COLO829 (cell line): Measurements from ENCODE around the gene ZIC5.

Experiments used
- DNase-seq: peaks from one replicate; pipeline ENCODE4 v3.0.0; 2012; ENCODE audit warnings: low spot score

Gene ZIC5

GRCh38 chr13:99930925-99931324 is 40.6 kb downstream of the ZIC5 start:
- DNase-seq = no peak

DNA sequence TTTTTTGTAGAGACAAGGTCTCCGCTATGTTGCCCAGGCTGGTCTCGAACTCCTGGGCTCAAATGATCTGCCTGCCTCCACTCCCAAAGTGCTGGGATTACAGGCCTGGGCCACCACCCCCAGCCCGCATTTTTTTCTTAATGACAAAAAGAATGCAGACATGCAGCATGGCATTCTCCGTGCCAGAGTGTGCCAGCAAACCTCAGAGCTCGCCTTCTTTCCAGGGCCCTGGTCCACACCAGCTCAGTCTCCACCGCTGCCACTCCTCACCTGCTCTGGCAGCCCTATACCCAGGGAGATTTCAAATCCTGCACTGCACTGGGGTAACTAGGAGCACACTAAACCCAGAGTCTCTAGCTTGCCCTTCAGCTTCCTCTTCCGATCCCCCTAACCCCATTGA is 41.7 kb downstream of the ZIC5 start:
- no peak for DNase-seq

DNA sequence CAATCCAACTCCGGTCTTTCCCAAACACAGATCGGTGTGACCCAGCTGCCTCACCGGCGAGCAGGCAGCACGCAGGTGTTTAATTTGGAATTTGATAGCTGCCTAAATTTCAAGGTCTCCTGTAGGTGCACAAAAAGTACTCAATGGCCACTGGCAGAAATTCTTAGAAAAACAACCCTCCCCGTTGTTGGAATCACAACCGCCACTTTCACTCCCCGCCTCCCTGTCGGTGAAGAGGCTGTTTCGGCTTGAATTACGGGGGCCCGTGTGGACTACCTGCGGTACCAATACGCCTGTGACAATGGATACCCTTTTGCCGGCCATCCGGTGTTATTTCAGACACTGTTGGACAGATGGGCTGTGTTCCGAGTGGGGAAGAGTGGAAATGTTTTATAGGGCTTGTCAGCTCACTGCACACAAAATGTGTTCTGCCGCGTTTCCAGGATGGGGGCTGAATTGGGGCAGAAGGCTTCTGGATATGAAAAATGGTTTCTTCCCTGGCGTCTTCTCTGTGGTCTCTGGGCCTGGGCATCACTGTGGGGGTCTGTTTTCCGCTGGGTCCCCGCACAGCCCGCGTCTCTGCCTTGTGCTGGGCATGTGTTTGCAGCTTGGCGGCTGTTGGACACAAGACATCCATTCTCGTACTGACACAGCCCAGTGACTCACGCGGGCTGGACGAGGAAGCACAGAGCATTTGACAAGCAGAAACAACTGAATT is 45.4 kb downstream of the ZIC5 start:
- peak; percentile 50 for DNase-seq

DNA sequence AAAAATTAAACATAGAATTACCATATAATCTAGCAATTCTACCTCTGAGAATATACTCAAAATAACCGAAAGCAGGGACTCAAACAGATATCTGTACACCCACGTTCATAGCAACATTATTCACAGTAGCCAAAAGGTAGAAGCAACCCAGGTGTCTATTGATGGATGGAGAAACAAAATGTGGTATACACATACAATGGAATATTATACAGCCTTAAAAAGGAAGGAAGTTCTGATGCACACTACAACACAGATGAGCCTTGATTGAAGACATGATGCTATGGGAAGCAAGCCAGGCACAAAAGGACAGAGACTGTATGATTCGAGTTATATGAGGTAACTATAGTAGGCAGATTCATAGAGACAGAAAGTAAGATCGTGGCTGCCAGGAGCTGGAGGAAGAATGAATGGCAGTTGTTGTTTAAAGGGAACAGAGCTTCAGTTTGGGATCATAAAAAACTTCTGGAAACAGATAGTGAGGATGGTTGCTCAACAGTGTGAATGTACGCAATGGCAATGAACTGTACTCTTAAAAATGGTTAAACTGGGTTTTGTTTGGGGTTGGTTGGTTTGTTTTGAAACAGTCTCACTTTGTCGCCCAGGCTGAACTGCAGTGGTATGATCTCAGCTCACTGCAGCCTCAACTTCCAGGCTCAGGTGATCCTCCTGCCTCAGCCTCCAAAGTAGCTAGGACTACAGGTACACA is 47.5 kb downstream of the ZIC5 start:
- no peak for DNase-seq

DNA sequence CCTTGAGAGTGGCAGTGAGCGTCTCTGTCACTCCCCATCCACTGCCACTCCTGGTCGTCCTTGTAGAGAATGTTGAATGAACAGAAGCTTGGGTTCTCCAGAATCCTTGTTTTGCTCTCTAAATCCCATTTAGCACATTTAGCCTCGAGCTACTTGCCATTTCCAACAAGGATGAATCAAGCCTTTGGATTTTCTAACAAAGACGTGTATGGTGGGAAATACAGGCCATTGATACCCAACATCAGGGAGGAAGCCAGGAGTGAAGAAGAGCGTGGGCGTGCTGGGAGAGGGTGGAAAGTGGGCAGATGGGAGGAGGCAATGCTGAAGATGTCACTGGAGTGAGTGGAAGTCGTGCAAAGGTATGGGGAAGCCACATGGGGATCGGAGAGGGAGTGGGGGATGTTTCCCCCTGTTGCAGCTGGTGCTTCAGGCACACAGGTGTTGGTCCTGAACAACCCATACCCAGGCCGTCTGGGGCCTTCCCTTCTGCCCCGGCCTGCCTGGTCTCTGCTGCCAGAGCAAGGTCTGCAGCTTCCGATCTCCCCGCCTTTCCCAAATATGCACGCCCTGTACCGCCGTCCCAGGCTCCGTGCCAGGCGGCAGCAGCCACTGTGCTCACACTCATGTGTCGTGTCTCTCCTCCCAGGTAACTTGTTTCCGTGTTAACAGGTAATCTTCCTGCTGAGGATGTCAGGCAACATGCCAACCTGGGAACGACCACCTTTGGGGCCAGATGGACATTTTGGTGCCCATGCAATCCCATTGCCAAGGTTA is 48.7 kb downstream of the ZIC5 start:
- peak; percentile 86 for DNase-seq

DNA sequence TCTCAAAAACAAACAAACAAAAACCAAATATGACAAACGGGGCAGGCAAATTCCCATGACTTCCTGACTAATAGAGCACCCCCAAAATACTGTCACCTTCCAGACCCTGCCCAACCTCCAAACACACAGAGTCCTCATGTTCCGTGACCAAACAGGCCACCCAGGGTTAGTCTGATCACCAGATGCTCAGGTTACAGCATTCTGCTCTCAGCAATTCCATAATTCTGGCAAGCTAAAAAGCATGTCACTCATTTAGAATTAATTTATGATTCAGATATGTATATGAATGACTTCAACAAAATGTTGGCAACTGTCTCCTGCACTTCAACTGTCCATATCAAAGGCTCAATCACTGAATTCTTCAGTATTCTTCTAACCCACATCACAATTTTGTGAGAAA is 52.4 kb downstream of the ZIC5 start:
- DNase-seq = no peak

- peak; percentile 86 for DNase-seq
These were observed 55.0 kb downstream of the ZIC5 start for GRCh38 chr13:99916366-99917103.

- no peak for DNase-seq
These were observed 58.4 kb downstream of the ZIC5 start for GRCh38 chr13:99913167-99913566.
